SK-N-SH treated with all-trans-retinoic acid at 6 μM for 48 hours (cell line): ENCODE measurements around the gene PCBP3.

ENCODE experiments used
- ATAC-seq: fragments of 200-7000 bp; cut with Tn5 transposase; 3 replicates; pipeline ENCODE4 v1.9.1; 2020; ENCODE audit warnings: mild to moderate bottlenecking, moderate library complexity
- BACH2 ChIP-seq: fragments of 250-450 bp; sonication (Bioruptor Pico); IDR thresholded peaks from 2 replicates; pipeline ENCODE4 v1.9.0; 2021; ENCODE audit warnings: mild to moderate bottlenecking, borderline replicate concordance
- CSDC2 ChIP-seq: fragments of 250-450 bp; sonication (Bioruptor Pico); IDR thresholded peaks from 2 replicates; pipeline ENCODE4 v1.5.0; 2020; ENCODE audit warnings: mild to moderate bottlenecking, moderate library complexity
- CSRNP3 ChIP-seq: fragments of 250-450 bp; sonication (Bioruptor Pico); IDR thresholded peaks from 2 replicates; pipeline ENCODE4 v1.5.1; 2021; ENCODE audit warnings: mild to moderate bottlenecking, moderate library complexity
- GLIS3 ChIP-seq: fragments of 250-450 bp; sonication (Bioruptor Pico); IDR thresholded peaks from 2 replicates; pipeline ENCODE4 v1.5.0; 2020; ENCODE audit warnings: mild to moderate bottlenecking, moderate library complexity
- ISL1 ChIP-seq: fragments of 250-450 bp; sonication (Bioruptor Pico); IDR thresholded peaks from 2 replicates; pipeline ENCODE4 v2.1.2; 2022; ENCODE audit warnings: mild to moderate bottlenecking, moderate library complexity
- OSR1 ChIP-seq: fragments of 250-450 bp; sonication (Bioruptor Pico); IDR thresholded peaks from 2 replicates; pipeline ENCODE4 v1.8.0; 2022; ENCODE audit warnings: moderate library complexity, mild to moderate bottlenecking, inconsistent platforms
- POU6F1 ChIP-seq: fragments of 250-450 bp; sonication (Bioruptor Pico); IDR thresholded peaks from 2 replicates; pipeline ENCODE4 v1.8.0; 2021; ENCODE audit warnings: low read depth, mild to moderate bottlenecking, moderate library complexity, borderline replicate concordance
- PPARA ChIP-seq: fragments of 250-450 bp; sonication (Bioruptor Pico); IDR thresholded peaks from 2 replicates; pipeline ENCODE4 v1.5.0; 2020; ENCODE audit warnings: mild to moderate bottlenecking, borderline replicate concordance
- RARB ChIP-seq: fragments of 250-450 bp; sonication (Bioruptor Pico); IDR thresholded peaks from 2 replicates; pipeline ENCODE4 v1.8.0; 2021; ENCODE audit warnings: mild to moderate bottlenecking, moderate library complexity
- TCF4 ChIP-seq: fragments of 250-450 bp; sonication (Bioruptor Pico); IDR thresholded peaks from 2 replicates; pipeline ENCODE4 v1.8.0; 2021; ENCODE audit warnings: mild to moderate bottlenecking, moderate library complexity, borderline replicate concordance
- TOX ChIP-seq: fragments of 250-450 bp; sonication (Bioruptor Pico); IDR thresholded peaks from 2 replicates; pipeline ENCODE4 v1.8.0; 2021; ENCODE audit warnings: mild to moderate bottlenecking, moderate library complexity, borderline replicate concordance
- TSHZ2 ChIP-seq: fragments of 250-450 bp; sonication (Bioruptor Pico); IDR thresholded peaks from 2 replicates; pipeline ENCODE4 v1.5.0; 2020; ENCODE audit warnings: mild to moderate bottlenecking, moderate library complexity
- ZC3H10 ChIP-seq: fragments of 250-450 bp; sonication (Bioruptor Pico); IDR thresholded peaks from 2 replicates; pipeline ENCODE4 v1.5.1; 2021; ENCODE audit warnings: mild to moderate bottlenecking, moderate library complexity
- ZFP30 ChIP-seq: fragments of 450-650 bp; formaldehyde crosslinking; IDR thresholded peaks from 2 replicates; pipeline ENCODE4 v1.5.0; 2022; ENCODE audit warnings: mild to moderate bottlenecking, moderate library complexity
- ZNF565 ChIP-seq: fragments of 450-650 bp; formaldehyde crosslinking; conservative IDR thresholded peaks from 2 replicates; pipeline ENCODE4 v1.5.0; 2020; ENCODE audit warnings: low read depth, mild to moderate bottlenecking, moderate library complexity
- ZNF8 ChIP-seq: fragments of 450-650 bp; formaldehyde crosslinking; IDR thresholded peaks from 2 replicates; pipeline ENCODE4 v1.5.0; 2020; ENCODE audit warnings: mild to moderate bottlenecking, moderate library complexity

The PCBP3 gene

GRCh38 chr21:45943630-45944540 lies 300.4 kb downstream of the PCBP3 start:
- no peak for TF ChIP-seq ISL1 (CRISPR knock-in tag)
- no peak for TF ChIP-seq TCF4 (CRISPR knock-in tag)
- TF ChIP-seq PPARA (CRISPR knock-in tag), result no peak
- TF ChIP-seq OSR1 (CRISPR knock-in tag), result no peak
- no peak for TF ChIP-seq TOX (CRISPR knock-in tag)
- ATAC-seq, result no peak

DNA sequence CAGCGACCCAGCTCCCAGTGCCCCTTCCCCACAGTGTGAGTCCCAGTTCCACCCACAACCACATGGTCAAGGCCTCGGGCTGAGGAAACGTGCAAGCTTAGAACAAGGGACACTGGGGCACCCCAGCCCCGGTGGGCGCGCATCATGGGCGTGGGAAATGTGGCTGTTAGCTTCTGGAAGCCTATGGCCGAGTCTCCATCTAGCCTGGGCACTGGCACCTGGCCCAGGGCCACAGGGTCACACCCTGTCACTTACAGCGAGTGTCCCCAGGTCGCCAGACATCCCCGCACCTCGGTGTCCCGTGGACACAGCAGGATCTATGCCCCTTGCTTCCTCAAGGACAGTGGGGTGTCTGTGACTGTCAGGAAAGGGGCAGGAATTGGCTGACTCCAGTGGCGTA lies 301.1 kb downstream of the PCBP3 start:
- no peak for ATAC-seq
- no peak for TF ChIP-seq GLIS3 (CRISPR knock-in tag)
- TF ChIP-seq TCF4 (CRISPR knock-in tag), result no peak
- no peak for TF ChIP-seq POU6F1
- TF ChIP-seq ZC3H10 (CRISPR knock-in tag), result no peak
- TF ChIP-seq RARB (CRISPR knock-in tag), result no peak
- no peak for TF ChIP-seq ZFP30 (CRISPR knock-in tag)
- TF ChIP-seq CSRNP3, result no peak
- TF ChIP-seq CSDC2 (CRISPR knock-in tag), result no peak

- no peak for ATAC-seq
- TF ChIP-seq TSHZ2 (CRISPR knock-in tag), result no peak
- no peak for TF ChIP-seq ZNF8 (CRISPR knock-in tag)
- no peak for TF ChIP-seq BACH2 (CRISPR knock-in tag)
- TF ChIP-seq CSDC2 (CRISPR knock-in tag), result no peak
- no peak for TF ChIP-seq CSRNP3
These were observed 301.7 kb downstream of the PCBP3 start for GRCh38 chr21:45945066-45945867.

DNA sequence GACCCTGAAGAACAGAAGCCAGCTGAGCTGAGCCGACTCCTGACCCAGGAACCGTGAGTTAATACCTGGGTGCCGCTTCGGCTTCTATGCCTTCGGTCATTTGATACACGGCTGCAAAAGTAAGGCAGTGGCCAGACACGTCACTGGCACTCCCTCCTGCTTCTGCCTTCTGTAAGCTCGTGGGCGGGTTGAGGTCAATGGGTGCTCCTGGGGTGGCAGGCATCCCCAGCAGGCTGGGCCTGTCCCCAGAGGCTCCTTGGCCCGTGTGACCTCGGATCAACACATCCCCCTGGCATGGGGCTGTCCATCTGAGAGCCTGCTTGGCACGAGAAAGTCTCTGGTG lies 302.3 kb downstream of the PCBP3 start:
- no peak for TF ChIP-seq ZC3H10 (CRISPR knock-in tag)
- TF ChIP-seq CSRNP3, result no peak
- TF ChIP-seq ZNF565, result no peak
- no peak for ATAC-seq
